GM19351 (cell line): ENCODE data around the gene DDN.

Source experiments
- ATAC-seq: cut with Tn5 transposase; IDR thresholded peaks from one replicate; pipeline ENCODE4 v1.9.1; 2021; ENCODE audit warnings: mild to moderate bottlenecking, moderate library complexity; ENCODE audit not compliant: unreplicated experiment

The DDN gene

DNA sequence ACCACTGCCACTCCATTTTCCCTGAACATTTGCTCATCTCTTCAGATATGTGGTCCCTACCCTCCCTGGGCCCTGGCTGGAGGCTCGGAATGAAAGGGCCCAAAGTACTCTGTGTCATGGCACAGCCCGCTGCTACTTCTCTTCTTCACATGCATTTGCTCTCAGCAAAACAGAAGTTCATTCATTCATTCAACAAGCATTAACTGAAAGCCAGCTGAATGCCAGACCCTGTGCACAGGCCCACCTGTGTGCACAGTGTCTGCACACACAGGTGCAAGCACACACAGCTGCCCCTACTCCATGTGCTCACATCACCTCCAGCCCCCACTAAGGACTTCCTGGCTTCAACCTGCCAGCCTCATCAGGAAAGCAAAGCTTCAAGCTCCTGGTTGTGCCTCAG is 13.3 kb downstream of the DDN start:
- ATAC-seq: no peak

DNA sequence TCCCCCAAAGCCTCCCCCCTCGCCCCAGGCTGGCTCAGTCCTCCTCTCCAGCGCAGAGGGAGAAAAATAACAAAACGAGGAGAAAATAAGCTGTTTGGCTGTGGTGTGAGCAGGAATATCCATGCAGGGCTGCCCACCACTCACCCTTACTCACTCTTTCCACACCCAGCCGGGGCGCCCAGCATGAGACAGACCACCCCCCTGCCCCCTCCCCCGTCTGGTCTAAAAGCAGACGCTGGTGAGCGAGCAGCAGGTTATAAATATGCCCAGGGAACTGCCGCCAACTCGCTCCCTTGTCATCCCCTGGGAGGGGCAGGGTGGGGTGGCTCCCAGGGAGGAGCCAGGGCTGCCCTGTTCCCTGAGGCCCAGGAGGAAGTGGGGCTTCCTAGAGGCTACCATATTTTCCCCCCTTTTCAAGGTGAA is 13.7 kb downstream of the DDN start:
- ATAC-seq: no peak

DNA sequence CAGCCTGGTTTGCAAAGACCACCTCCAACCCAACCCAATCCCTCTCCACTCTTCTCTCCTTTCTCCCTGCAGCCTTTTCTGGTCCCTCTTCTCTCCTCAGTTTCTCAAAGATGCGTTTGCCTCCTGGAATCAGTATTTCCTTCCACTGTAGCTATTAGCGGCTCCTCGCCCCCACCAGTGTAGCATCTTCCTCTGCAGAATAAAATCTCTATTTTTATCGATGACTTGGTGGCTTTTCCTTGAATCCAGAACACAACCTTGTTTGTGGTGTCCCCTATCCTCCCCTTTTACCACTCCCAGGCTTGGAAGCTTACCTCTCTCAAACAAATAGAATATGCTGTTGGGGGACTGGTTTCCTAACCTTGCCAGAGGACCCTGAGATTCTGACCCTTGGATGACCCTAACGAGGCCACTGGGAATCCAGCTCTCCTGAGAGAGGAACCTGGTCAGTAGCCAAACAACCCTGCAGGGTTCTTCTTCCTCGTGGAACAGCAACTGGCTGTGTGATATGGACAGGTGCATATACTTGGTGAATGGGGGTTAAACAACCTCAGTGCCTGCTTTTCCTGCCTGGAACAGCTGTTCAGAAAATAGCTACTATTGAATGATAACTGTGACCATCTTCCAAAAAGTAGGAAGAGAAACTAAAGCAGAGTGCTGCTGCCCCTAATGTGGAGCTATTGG is 16.6 kb downstream of the DDN start:
- no peak for ATAC-seq

DNA sequence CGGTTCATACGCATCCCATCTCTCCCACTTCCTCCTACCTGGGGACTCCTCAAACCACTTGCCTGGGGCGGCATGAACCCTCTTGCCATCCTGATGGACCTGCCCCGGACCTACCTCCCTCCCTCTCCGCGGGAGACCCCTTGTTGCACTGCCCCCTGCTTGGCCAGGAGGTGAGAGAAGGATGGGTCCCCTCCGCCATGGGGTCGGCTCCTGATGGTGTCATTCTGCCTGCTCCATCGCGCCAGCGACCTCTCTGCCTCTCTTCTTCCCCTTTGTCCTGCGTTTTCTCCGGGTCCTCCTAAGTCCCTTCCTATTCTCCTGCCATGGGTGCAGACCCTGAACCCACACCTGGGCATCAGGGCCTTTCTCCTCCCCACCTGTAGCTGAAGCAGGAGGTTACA is 17.4 kb downstream of the DDN start:
- ATAC-seq: no peak

DNA sequence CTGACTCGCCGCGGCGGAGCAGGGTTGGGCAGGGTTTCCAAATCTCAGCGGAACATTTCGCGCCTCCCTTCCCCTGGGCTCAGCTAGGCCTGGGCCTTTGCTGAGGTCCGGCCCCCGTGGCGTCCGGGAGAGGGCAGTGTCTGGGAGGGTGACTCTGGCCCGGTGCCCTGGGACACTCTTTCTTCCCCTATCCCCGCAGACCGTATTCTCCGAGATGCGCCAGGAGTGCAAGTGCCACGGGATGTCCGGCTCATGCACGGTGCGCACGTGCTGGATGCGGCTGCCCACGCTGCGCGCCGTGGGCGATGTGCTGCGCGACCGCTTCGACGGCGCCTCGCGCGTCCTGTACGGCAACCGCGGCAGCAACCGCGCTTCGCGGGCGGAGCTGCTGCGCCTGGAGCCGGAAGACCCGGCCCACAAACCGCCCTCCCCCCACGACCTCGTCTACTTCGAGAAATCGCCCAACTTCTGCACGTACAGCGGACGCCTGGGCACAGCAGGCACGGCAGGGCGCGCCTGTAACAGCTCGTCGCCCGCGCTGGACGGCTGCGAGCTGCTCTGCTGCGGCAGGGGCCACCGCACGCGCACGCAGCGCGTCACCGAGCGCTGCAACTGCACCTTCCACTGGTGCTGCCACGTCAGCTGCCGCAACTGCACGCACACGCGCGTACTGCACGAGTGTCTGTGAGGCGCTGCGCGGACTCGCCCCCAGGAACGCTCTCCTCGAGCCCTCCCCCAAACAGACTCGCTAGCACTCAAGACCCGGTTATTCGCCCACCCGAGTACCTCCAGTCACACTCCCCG is 18.0 kb downstream of the DDN start:
- no peak for ATAC-seq

DNA sequence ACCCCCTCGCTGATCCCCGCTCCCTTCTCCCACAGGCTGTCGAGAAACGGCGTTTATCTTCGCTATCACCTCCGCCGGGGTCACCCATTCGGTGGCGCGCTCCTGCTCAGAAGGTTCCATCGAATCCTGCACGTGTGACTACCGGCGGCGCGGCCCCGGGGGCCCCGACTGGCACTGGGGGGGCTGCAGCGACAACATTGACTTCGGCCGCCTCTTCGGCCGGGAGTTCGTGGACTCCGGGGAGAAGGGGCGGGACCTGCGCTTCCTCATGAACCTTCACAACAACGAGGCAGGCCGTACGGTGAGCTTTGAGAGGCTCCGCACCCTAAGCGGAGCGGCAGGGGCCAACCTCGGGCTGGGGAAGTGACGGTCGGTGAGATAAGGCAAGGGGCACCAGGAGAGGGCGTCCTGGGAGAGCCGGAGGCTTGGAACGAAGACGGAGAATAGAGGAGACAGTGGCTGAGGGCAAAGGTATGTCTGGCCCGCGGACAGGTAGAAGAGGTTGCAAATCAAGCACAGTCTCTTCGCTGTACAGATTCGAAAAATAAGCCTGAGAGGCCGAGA is 18.7 kb downstream of the DDN start:
- no peak for ATAC-seq

DNA sequence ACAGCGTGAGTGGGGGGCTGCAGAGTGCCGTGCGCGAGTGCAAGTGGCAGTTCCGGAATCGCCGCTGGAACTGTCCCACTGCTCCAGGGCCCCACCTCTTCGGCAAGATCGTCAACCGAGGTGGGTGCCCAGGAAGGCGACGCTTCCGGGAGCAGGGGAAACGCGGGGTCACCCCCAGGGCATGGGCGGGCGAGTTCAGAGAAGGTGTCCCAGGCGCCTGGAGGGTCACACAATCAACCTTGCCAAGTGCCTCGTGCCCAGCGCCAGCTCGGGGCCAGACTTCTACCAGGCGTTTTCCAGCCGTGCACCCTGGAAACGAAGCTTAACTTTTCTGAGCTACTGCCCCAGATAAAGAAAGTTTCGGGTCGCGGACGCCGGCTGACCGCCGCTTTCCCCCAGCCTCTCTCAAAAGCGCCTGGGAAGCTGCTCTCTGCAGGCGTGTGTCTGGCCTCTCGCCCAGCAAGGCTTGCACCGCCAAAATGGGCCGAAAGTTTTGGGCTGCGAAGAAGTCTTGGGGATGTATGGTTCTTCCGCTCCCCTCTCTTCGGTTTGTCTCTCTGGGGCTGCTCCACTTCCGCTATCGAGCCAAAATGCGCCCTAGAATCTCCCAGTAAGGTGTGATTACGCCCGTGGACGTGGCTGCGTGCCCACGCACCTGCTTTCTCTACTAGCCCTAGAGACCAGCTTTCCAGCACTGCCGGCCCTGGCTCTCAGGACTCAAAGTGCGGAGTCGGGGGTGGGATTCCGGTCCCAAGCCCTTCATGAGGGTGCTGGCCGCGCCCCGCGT is 19.4 kb downstream of the DDN start:
- no peak for ATAC-seq

DNA sequence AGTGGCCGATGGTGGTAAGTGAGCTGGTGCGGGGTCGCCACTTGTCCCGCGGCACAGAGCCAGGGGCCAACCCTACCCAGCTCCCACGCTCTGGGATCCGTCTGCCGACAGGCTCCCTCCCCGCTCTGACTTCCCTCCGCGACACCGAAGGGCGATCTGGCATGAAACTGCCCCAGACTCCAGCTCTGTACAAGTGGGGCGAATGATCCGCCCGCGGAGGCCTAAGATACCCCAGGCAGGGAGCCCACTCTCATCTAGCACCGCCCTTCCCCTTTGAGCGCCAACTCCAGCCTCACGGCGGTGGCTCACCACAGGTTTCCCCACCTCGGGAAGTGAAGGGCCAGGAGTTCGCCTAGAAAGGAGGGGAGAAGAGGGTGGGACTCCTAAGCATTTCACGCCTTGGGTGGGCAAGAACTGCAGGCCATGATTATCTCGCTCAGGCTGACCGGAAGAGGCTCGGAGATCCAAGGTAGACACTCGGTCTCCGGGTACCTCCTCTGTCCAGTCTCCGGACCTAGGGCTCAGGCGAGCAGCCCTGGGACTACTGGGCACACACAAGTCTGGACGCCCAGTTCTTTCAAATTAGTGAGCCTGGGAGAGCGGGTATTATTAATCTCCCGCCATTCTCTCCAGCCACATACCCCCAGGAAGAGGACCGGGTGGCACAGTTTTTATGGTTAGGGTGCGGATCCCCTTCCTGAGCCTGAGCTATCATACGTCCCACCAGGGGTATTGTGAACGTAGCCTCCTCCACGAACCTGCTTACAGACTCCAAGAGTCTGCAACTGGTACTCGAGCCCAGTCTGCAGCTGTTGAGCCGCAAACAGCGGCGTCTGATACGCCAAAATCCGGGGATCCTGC is 20.2 kb downstream of the DDN start:
- no peak for ATAC-seq

DNA sequence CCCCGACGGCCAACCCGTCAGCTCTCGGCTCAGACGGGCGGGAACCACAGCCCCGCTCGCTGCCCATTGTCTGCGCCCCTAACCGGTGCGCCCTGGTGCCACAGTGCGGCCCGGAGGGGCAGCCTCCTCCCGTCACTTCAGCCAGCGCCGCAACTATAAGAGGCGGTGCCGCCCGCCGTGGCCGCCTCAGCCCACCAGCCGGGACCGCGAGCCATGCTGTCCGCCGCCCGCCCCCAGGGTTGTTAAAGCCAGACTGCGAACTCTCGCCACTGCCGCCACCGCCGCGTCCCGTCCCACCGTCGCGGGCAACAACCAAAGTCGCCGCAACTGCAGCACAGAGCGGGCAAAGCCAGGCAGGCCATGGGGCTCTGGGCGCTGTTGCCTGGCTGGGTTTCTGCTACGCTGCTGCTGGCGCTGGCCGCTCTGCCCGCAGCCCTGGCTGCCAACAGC is 20.9 kb downstream of the DDN start, which contains the start of gene WNT1:
Gene WNT1 (plus strand): TSS at position 32 of the 450 bp plus-strand sequence. CDS start 329 bp downstream, at position 361.
- ATAC-seq: no peak

DNA sequence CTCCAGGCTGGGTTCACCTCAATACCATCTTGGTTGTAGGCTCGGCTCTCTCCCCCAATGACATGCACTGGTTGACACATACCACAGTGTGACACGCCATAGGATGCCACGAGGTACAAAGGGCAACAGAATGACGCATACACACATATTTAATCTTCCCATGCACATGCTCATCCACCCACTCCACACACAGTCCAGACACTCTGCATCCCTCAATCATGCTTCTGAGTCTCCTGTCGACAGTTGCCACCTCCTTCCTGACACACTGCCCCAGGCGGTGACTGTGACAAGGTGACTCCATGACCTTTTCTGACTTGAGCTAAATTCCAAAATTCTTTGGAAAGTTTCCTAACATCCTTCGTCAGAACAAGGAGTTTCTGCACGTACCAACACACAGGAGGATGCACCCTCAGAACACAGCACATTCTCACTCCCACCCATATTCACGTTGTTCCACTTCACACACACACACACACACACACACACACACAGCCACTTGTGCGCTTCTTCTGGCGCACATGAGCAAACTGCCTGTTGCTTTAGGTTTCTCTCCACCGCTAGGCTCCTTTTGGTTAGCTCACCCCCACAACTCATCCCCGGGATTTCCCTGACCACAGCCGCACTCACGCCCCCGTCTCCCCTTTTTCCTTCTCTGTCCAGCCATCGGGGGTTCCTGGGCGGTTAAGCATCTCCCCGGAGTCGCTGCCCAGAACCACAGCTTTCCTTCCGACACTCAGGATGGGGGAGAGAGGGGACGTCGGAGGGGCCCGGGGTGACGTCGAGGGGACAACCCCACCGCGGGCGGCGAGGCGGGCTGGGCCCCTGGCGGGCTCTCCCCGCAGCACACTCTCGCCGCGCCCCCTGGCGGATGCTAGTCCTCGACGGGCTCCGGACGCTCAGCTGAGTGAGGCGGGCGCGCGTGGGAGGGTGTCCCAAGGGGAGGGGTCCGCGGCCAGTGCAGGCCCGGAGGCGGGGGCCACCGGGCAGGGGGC is 21.6 kb downstream of the DDN start:
- ATAC-seq: peak; percentile 24

DNA sequence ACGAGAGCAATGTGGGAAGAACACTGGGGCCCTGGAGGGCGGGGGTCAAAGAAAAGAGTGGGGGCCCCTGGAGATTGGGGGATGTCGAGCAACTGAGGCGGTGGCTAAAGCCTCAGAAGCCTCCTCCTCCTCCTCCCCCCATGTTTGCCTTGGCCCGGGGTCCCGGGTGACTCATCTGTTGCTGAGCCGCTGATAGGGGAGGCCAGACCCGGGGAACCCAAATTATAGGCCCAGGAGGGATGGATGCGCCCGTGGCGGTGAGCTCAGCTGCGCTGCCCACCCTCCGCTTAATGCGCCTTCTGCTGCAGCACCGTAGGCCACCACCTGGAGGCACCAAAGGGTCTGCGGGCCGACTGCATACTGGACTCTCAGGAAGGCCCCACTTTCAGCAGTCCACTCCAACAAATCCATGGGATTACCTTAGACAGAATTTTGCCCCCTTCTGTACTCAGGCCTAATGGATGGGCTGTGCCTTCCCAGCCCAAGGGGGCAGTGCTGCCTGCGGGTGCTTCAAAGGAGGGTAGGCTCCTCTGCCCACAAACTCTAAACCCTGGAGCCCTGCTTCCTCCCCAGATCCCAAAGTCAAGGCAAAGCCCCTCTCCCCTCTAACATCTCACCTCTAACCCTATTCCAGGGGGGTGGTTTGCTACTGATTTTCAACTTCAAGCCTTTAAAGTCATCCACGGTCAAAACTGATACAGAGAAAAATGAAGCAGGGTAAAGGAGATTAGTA is 25.1 kb downstream of the DDN start:
- ATAC-seq: no peak

DNA sequence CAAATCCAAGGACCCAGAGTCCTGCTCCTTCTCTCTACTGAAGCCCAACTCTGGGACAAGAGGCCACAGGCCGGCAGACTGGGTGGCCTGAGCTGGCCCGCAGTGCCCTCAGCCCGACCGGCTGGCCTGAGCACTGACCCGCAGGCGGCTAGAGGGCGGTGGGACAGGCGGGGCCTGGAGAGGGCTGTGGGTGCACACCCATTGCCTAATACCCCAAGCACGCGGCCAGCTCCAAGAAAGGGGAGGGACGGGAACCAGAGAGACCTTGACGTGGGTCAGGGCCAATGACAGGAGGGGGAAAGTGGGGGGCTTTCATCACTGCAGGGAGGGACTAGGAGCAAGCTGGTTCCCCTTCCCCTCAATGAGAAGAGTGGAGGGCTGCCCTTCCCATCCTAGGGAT is 25.6 kb downstream of the DDN start:
- ATAC-seq: no peak

DNA sequence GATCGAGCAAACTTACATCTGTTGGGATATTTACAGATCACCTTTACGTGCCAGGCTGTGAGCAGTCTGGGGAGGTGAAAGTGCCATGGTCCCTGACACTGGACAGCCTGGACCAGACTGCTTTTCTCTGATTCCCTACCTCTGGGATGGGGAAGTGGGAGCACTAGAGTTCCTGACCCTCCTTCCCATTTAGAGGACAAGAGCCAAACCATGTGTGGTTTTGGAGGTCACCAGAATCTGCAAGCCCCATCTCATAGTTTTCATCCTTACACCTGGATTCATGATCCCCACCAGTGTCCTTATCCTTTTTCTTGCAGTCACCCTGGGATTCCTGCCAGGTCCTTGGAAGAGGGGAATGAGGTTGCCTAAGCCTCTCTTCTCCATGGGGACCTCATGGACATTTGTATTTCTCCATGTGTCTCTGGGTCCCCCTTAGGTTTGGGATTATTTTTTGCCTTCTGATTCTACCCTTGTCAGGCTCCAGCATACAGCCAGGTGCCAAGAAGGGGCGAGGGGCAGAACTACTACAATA is 26.2 kb downstream of the DDN start:
- no peak for ATAC-seq

DNA sequence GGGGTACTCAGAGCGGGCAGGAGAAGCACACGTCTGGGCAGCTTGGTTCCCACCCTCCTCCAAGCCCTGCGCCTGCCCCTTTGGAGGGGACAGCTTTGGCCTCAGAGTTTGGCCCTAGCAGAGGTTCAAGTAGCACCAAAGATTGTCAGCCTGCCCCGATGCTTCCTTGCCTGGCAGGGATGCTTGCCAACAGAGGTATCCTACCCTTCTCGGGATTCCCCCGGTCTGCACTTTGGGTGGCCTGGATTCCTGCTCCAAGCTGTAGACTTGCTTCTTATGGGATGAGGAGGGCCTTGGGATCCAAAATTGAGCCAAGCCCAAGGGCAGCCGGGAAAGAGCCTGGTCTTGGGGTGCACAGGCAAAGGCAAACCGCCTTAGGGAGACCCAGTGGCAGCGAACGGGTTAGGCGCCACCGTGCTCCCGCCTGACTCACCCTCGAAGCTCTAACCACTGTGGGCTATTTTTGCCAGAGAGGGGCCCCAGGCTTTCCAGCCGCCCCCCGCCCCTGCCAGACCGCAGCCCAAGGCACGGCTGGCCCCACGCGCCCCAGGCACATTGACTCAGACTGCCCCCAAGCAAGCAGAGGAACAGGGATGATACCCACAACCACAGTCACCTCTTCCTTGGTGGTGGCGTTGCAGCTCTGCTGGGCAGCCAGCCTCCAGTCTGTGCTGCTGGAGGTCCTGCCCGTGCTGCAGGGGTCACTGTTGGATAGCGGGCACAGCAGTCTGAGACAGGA is 26.8 kb downstream of the DDN start:
- no peak for ATAC-seq

DNA sequence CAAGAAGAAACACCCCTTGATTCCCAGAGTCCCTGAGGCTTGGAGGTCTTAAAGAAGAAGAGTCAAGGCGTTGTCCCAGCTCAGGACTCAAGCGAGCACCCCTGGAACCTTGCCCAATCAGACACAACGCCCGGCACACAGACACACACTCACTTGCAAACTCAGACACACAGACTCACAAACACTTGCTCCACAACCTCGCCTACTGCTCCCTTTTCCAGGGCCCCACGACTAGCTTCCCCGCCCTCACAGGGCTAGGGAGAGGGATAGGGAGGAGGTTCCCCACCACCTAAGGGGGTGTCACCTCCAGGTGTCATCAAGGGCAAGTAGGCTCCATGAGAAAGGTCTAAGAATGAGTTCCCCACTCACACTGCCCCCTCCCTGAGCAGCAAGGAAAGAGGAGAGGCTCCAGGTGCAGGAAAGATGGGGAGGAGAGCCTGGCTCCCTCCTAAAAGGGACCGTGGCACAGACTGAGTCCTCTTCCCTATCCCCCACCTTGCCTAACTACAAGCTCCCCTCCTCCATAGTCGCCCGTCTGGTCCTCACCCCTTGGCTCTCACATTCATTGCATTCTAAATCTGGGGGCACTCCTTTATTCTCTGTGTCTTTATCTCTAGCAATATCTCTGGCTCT is 28.4 kb downstream of the DDN start:
- ATAC-seq: no peak

DNA sequence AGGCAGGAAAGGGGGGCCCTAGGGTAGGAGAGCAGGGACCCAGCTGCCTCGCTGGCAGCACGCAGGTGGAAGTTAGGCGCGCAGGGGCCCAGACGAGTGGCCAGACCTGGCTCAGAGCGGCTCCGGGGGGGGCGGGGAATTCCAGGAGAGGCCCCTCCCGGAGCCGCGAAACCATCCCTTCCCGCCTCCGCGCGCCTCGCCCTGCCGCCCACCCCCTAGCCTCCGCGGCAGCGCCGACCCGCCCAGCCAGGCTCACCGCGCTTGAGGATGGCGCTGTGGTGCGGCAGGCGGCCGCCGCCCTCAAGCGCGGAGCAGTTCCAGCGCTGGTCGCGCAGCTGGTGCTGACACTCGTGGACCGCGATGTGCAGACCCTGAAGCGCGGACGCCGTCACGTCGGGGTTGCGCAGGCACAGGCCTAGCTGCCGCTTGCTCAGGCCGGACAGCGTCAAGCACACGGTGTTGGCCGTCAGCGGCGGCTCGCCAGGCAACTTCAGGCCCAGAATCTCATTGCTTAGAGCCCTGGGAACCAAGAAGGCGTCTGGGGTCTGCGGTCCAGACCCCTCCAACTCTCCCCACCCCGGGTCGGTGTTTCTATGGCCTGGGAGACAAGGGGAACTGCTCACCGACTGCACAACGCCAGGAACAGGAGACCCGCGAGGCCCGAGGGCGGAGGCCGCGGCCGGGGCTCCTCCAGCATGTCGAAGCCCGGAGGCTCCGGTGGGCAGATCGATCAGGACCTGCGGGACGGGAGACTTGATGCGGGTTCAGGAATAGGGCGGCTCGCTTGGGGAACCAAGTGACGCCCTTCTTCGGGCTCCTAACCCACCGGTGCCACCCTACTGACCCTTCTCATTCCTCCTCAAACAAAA is 29.1 kb downstream of the DDN start:
- ATAC-seq: no peak
